Measurements from ENCODE around the gene CRACR2B. TPM values are rescaled to one million over a fixed set of nuclear protein-coding genes. Genes with fewer than 3 reads are reported as not detected.

Gene CRACR2B
- total and polyA plus RNA-seq, 10 of the 15 experiments (the other 5 are each of a cell fraction or from before 2014, with no cell fraction given) = 0.10 to 33.7 (median 12.7) TPM

DNA sequence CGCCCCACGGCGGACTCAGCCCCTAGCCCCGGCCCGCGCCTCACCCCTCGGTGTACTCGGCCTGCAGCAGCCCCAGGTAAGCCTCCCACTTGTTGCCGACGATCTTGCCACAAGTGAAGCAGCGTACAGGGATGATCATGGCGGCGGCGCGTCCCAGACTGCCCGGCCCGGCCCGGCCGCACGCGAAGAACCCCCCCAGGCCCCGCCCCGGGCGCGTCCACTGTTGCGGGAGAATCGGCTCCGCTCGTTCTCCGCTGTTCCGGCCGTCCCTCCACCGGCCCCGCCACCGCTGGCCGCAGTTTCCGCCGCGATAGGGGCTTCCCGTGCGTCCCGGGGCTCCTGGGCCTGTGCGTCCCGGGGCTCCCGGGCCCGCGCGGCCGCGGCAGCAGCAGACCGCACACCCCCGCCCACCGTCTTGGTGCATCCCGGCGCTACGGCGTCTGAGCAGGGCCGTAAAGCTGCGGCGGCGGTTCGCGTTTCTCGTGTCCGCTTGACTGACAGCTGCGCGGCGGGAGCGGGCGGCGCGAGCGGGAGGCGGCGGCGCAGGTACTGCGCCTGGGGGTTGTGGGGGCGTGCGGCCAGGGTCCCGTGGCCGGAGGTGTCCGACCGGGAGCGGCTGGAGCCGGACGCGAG, 14.8 kb downstream of the CRACR2B start, which contains the start of the genes POLR2L and TSPAN4 (continued):
- TF ChIP-seq, protein P1, sequence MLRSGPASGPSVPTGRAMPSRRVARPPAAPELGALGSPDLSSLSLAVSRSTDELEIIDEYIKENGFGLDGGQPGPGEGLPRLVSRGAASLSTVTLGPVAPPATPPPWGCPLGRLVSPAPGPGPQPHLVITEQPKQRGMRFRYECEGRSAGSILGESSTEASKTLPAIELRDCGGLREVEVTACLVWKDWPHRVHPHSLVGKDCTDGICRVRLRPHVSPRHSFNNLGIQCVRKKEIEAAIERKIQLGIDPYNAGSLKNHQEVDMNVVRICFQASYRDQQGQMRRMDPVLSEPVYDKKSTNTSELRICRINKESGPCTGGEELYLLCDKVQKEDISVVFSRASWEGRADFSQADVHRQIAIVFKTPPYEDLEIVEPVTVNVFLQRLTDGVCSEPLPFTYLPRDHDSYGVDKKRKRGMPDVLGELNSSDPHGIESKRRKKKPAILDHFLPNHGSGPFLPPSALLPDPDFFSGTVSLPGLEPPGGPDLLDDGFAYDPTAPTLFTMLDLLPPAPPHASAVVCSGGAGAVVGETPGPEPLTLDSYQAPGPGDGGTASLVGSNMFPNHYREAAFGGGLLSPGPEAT (IDR thresholded peaks at IDR 0.05; ENCODE audit: low read depth) = peak; percentile 98
- peak; percentile 96 for TF ChIP-seq PBX3 (IDR thresholded peaks at IDR 0.05; ENCODE audit: insufficient replicate concordance, low read depth, low read length)
- peak; percentile 36; the same call in 1 of the 2 replicates for TF ChIP-seq E2F4 (IDR thresholded peaks at IDR 0.05; ENCODE audit: low read depth, low read length)
- TF ChIP-seq EGR1 (IDR thresholded peaks at IDR 0.05; ENCODE audit: borderline replicate concordance in 1 of 2, low read depth in 2 of 2, low read length in 2 of 2) = peak in 1 of 2 experiments; percentile 84; a peak in 2 of 3 replicates
- TF ChIP-seq IKZF1 (conservative IDR thresholded peaks at IDR 0.05) = peak; percentile 99
- TF ChIP-seq MEF2B (IDR thresholded peaks at IDR 0.05; ENCODE audit: partially characterized antibody, poor library complexity, severe bottlenecking) = peak; percentile 41
- 0 out of 2 replicates have a peak, but pooled peaks have one; percentile 11 for TF ChIP-seq CREB1 (IDR thresholded peaks at IDR 0.05; ENCODE audit: low read depth)
- TF ChIP-seq MYB (IDR thresholded peaks at IDR 0.05; ENCODE audit: borderline replicate concordance, low read depth, low read length) = no peak
- 0 out of 2 replicates have a peak, but pooled peaks have one; percentile 48 for TF ChIP-seq ZSCAN29 (IDR thresholded peaks at IDR 0.05)
- TF ChIP-seq JUND (IDR thresholded peaks at IDR 0.05; ENCODE audit: low read depth, low read length) = peak; percentile 99
- peak; percentile 93 for TF ChIP-seq POU2F2 (IDR thresholded peaks at IDR 0.05; ENCODE audit: borderline replicate concordance, low read depth, low read length)
- TF ChIP-seq, protein P2, sequence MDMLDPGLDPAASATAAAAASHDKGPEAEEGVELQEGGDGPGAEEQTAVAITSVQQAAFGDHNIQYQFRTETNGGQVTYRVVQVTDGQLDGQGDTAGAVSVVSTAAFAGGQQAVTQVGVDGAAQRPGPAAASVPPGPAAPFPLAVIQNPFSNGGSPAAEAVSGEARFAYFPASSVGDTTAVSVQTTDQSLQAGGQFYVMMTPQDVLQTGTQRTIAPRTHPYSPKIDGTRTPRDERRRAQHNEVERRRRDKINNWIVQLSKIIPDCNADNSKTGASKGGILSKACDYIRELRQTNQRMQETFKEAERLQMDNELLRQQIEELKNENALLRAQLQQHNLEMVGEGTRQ (IDR thresholded peaks at IDR 0.05; ENCODE audit: borderline replicate concordance, low read depth, low read length) = no peak
- TF ChIP-seq, protein P3, sequence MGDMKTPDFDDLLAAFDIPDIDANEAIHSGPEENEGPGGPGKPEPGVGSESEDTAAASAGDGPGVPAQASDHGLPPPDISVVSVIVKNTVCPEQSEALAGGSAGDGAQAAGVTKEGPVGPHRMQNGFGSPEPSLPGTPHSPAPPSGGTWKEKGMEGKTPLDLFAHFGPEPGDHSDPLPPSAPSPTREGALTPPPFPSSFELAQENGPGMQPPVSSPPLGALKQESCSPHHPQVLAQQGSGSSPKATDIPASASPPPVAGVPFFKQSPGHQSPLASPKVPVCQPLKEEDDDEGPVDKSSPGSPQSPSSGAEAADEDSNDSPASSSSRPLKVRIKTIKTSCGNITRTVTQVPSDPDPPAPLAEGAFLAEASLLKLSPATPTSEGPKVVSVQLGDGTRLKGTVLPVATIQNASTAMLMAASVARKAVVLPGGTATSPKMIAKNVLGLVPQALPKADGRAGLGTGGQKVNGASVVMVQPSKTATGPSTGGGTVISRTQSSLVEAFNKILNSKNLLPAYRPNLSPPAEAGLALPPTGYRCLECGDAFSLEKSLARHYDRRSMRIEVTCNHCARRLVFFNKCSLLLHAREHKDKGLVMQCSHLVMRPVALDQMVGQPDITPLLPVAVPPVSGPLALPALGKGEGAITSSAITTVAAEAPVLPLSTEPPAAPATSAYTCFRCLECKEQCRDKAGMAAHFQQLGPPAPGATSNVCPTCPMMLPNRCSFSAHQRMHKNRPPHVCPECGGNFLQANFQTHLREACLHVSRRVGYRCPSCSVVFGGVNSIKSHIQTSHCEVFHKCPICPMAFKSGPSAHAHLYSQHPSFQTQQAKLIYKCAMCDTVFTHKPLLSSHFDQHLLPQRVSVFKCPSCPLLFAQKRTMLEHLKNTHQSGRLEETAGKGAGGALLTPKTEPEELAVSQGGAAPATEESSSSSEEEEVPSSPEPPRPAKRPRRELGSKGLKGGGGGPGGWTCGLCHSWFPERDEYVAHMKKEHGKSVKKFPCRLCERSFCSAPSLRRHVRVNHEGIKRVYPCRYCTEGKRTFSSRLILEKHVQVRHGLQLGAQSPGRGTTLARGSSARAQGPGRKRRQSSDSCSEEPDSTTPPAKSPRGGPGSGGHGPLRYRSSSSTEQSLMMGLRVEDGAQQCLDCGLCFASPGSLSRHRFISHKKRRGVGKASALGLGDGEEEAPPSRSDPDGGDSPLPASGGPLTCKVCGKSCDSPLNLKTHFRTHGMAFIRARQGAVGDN (IDR thresholded peaks at IDR 0.05) = peak; percentile 67
- peak; percentile 65 for TF ChIP-seq HCFC1 (IDR thresholded peaks at IDR 0.05; ENCODE audit: low read length)
- TF ChIP-seq, protein P4, sequence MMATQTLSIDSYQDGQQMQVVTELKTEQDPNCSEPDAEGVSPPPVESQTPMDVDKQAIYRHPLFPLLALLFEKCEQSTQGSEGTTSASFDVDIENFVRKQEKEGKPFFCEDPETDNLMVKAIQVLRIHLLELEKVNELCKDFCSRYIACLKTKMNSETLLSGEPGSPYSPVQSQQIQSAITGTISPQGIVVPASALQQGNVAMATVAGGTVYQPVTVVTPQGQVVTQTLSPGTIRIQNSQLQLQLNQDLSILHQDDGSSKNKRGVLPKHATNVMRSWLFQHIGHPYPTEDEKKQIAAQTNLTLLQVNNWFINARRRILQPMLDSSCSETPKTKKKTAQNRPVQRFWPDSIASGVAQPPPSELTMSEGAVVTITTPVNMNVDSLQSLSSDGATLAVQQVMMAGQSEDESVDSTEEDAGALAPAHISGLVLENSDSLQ (IDR thresholded peaks at IDR 0.05) = peak; percentile 97
- TF ChIP-seq, protein P5, sequence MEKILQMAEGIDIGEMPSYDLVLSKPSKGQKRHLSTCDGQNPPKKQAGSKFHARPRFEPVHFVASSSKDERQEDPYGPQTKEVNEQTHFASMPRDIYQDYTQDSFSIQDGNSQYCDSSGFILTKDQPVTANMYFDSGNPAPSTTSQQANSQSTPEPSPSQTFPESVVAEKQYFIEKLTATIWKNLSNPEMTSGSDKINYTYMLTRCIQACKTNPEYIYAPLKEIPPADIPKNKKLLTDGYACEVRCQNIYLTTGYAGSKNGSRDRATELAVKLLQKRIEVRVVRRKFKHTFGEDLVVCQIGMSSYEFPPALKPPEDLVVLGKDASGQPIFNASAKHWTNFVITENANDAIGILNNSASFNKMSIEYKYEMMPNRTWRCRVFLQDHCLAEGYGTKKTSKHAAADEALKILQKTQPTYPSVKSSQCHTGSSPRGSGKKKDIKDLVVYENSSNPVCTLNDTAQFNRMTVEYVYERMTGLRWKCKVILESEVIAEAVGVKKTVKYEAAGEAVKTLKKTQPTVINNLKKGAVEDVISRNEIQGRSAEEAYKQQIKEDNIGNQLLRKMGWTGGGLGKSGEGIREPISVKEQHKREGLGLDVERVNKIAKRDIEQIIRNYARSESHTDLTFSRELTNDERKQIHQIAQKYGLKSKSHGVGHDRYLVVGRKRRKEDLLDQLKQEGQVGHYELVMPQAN (conservative IDR thresholded peaks at IDR 0.05) = peak; percentile 92
